GM23338 (cell line): ENCODE results near the gene SLC24A4.

Source experiments
- CREB1 ChIP-seq: fragments of 250-450 bp; sonication (Bioruptor Pico); IDR thresholded peaks from 2 replicates; pipeline ENCODE4 v1.5.0; 2020; ENCODE audit warnings: low read depth, mild to moderate bottlenecking, moderate library complexity
- CTCF ChIP-seq, 2 experiments: fragments of 200-600 bp in 1 of 2; sonication (generic) in 1 of 2; conservative IDR thresholded peaks; 2 replicates each; pipeline versions ENCODE4 v1.5.1 to v1.6.1; 2016 to 2017; ENCODE audit warnings: antibody characterized with exemption in 2 of 2, low read depth in 2 of 2, mild to moderate bottlenecking in 2 of 2, moderate library complexity in 1 of 2
- ETS1 ChIP-seq: IDR thresholded peaks from 2 replicates; pipeline ENCODE4 v1.6.1; 2016; ENCODE audit warnings: antibody characterized with exemption
- EZH2 ChIP-seq: fragments of 200-600 bp; sonication (generic); IDR thresholded peaks from one replicate; pipeline ENCODE4 v1.8.0; 2017; ENCODE audit warnings: antibody characterized with exemption, mild to moderate bottlenecking, low read depth; ENCODE audit not compliant: unreplicated experiment
- EZH2phosphoT487 ChIP-seq: fragments of 200-600 bp; sonication (generic); IDR thresholded peaks from one replicate; pipeline ENCODE4 v1.8.1; 2018; ENCODE audit warnings: antibody characterized with exemption; ENCODE audit not compliant: unreplicated experiment
- JUNB ChIP-seq: IDR thresholded peaks from one replicate; pipeline ENCODE4 v1.6.1; 2016; ENCODE audit warnings: antibody characterized with exemption; ENCODE audit not compliant: unreplicated experiment
- NANOG ChIP-seq: IDR thresholded peaks from 2 replicates; pipeline ENCODE4 v1.6.1; 2016; ENCODE audit warnings: antibody characterized with exemption, borderline replicate concordance
- POLR2AphosphoS5 ChIP-seq: IDR thresholded peaks from 2 replicates; pipeline ENCODE4 v1.6.1; 2016; ENCODE audit warnings: antibody characterized with exemption, low read depth
- REST ChIP-seq: IDR thresholded peaks from one replicate; pipeline ENCODE4 v1.6.1; 2018; ENCODE audit warnings: antibody characterized with exemption; ENCODE audit not compliant: unreplicated experiment
- STAT1 ChIP-seq: IDR thresholded peaks from one replicate; pipeline ENCODE4 v1.6.1; 2016; ENCODE audit warnings: antibody characterized with exemption; ENCODE audit not compliant: unreplicated experiment
- ZNF114 ChIP-seq: fragments of 250-450 bp; sonication (Bioruptor Pico); IDR thresholded peaks from 2 replicates; pipeline ENCODE4 v1.5.0; 2020; ENCODE audit warnings: mild to moderate bottlenecking, moderate library complexity
- ZNF331 ChIP-seq: fragments of 250-450 bp; sonication (Bioruptor Pico); IDR thresholded peaks from 2 replicates; pipeline ENCODE4 v1.5.0; 2020; ENCODE audit warnings: low read depth, mild to moderate bottlenecking, moderate library complexity

GRCh38 chr14:92433407-92433806 is 110.4 kb downstream of the SLC24A4 start:
- no peak for TF ChIP-seq CTCF (conservative IDR thresholded peaks at IDR 0.05; ENCODE audit: low read depth in 2 of 2)
- TF ChIP-seq POLR2AphosphoS5 = no peak
- no peak for TF ChIP-seq EZH2
- TF ChIP-seq JUNB = no peak
- TF ChIP-seq ZNF331 = no peak
- no peak for TF ChIP-seq EZH2phosphoT487
- no peak for TF ChIP-seq REST
- no peak for TF ChIP-seq ETS1
- TF ChIP-seq STAT1 = no peak
- no peak for TF ChIP-seq CREB1 (CRISPR knock-in tag)
- no peak for TF ChIP-seq ZNF114 (CRISPR knock-in tag)
- no peak for TF ChIP-seq NANOG
